HG02678 (cell line): ENCODE results near the gene SH3BP1.
A peak's percentile ranks its signal among the peaks of the same experiment; 100 is the strongest.

Experiments
- ATAC-seq: cut with Tn5 transposase; IDR thresholded peaks from one replicate; pipeline ENCODE4 v1.9.1; 2021; ENCODE audit warnings: mild to moderate bottlenecking, moderate library complexity; ENCODE audit not compliant: unreplicated experiment

SH3BP1 gene

DNA sequence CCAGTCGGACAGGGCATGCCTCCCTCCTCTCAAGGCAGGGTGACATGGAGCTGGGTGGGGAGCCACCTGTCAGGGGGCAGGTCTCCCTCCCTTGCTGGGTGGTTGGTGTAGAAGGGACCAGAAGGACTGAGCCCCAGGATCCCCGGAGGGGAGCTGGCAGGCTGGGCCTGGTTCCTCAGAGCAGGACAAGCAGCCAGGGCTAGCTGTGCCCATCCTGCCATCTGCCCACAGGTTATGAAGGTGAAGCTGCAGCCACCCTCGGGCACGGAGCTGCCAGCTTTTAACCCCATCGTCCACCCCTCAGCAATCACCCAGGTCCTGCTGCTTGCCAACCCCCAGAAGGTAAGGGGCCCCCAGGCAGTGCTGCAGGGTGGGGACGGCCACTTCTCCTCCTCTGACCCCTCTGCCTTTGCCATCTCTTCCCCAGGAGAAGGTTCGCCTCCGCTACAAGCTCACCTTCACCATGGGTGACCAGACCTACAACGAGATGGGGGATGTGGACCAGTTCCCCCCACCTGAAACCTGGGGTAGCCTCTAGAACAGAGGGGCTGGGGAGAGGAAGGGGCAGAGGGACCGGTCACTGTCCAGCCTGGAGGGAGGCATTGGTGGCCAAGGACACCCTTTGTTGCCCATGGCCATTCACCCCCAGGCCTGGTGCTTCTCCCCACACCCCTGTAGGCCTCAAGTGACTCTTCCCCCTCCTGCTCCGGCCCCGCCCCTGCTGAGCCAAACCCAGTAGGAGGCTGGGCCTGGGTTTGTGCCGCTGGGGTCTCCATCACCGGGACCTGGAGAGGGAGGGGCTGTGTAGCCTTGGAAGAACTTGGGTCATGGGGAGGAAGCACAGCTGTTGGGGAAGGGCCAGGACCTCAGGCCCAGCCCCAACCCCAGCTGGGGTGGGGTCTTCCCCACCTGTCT is 7.0 kb upstream of the SH3BP1 start:
- ATAC-seq: no peak

DNA sequence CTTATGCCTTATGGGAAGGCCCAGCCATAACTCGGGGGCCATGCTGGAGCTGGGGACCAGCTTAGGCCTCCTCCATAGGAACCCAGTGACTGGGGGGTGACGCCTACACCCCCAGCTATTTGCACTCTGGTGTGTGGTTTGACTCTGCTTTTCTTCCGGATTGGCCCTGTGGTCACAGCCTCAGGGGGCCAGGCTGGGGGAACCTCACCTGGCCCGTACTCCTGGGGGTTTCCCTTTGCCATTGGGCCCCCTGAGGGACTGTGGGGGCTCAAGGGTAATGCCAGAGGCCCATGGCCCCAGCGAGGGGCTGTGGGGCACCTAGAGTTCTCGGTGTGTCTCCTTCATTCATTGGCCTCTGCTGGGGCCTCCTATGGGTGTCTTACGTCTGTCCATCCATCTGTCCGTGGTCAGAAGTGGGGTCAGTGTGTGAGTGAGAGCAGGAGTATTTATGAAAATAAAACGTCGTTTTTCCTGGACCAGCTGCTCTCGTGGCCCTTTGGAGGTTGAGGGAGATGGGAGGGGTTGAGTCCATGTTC is 6.3 kb upstream of the SH3BP1 start:
- peak; percentile 56 for ATAC-seq

DNA sequence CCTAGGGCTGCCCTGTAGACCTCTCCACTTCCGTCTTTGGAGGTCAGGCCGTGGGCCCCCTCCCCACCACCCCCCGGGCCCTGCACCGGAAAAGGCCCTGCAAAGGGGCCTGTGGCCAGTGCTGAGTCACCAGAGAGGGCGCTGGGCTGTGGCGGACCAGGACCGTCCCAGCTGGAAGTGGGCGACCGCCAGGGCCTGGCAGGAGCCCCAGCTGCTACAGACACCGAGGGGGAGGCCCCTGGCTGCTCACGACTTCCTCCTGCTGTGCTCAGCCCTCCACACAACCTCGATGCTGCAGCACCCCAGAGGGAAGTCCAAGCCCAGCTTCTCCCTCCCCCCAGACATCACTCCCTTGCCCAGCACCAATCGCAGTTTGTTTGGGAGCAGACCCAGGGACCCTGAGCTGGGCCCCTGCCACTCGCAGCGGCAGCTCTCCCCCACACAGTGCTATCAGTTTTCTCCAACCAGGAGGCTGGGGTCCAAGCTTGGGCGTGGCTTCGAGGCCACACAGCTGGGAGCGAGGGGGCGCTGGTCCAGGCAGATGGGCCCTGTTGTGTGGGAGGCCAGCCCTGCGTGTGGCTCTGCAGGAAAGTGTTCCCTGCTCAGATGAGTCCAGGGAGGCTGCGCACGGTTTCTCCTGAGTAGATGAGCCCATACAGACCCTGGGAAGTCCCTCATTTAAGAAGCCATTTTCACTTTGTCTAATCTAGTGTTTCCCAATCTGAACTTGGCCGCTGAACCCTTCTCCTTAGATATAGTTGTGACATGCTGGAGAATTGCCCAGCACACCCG is 5.6 kb upstream of the SH3BP1 start:
- peak; percentile 60 for ATAC-seq

DNA sequence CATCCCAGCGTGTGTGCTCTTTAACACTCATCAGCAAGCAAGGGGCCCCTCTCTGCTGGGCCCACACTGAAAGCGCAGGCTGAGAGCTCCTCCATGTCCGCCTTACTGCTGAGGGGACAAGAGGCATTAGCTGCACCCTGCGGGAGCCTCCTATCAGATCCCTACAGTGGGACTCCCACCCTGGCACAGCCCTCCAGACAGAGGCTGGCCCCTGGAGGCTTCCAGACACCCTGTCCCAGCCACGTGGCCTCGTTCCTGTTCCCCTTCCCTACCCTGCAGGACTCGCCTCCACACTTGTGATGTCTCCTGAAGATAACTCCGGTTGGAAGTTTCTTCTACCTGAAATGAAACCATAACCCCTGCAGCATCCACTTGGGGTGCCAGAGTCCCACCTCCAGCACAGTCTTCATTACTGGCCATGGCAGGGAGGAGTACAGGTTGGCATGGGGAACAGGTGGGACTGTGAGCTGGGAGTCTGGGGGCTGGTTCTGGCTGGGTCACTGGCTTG is 5.0 kb upstream of the SH3BP1 start:
- ATAC-seq: no peak

DNA sequence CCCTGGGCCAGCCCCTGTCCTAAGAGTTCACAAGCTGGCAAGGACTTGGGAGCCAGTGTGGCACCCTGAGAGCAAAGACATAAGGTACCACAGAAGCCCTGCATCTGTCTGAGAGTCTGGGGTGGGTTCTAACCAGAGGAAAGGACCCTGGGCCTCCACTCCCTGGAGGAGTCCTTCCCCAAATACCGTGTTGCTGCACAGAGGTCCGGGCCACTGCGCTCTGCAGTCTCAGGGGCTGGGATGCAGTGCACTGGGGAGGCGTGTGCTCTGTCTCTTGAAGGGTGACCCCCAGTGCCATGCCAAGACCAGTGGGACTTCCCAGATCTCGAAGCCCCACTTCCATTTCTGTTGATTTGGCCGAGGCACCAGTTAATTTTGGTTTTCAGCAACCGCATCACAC is 4.3 kb upstream of the SH3BP1 start:
- no peak for ATAC-seq

DNA sequence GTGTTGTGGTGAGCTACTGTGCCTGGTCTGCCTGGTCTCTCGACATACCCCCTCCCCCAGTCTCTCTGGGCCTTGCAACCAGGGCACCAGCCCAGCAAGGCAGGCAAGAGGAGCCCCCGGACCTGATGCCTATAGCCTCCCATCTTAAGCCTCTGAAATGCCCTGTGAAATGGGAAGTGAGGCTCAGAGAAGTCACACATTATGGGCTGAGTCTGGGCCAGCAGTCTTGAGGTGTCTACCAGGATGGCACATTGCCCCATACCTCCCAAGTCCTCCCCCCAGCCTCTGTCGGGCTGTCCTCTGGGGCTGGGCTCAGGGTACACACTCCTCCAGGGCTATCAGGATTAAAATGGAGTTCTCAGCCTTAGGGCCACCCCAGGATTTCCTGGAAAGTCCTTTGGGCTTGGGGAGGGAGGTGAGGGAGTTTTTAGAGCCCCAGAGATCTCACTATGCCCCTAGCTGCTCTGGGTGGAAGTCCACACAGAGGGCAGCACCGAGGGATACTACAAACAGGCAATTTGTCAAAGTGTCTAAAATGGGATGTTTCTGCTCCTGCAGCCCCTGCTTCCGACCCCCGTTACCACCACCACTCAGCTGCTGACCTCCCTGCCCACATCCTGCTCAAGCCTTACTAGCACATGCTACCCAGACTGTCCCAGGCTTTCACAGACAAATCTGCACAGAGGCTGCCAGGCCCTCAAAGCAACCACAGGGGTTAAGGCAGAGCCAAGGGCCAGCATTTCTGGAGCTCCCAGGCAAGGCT is 3.1 kb upstream of the SH3BP1 start:
- no peak for ATAC-seq

DNA sequence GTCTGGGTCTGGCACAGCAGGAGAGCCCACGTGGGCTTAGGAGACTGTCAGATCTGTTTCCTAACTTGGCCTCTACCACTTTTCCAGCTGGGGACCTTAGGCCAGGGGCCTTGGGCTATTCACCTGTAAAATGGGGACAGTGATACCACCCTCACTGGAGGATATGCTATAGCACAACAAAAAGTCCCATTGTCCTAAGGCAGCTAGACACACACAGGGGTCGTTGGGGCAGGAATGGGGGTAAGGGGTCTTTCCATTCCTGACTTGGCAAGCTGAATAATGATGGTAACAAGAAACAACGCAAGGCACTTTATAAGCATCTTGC is 2.6 kb upstream of the SH3BP1 start:
- no peak for ATAC-seq

DNA sequence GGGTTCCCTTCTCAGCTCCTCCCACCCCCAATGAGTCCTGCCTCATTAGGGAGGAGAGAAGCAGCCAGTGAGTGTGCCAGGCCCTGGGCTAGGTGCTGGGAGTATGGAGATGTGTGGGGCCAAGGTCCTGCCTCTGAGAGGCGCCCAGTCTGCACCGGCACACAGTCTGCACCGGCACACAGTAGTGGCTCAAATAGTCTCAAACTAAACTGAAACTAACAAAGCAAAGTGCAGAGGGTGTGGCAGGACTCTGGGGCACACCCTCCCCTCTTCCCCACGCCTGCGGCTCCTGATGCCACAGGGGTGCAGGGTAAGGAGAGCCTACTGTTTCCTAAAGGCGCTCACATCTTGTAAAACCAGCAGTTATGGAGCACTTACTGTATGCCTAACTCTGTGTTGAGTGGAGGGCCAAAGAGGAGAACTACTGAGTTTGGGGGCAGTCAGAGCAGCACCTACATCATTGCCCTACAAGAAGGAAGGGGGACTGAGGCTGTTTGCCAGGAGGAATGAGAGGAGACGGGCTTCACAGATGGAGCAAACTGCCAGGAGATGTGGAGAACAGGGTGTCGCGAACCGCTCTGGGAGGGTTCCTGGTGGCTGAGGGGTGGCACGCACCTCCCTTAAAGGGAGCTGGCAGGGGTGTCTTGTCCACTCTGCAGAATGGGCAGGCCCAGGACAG is 939 bp upstream of the SH3BP1 start:
- ATAC-seq: no peak

DNA sequence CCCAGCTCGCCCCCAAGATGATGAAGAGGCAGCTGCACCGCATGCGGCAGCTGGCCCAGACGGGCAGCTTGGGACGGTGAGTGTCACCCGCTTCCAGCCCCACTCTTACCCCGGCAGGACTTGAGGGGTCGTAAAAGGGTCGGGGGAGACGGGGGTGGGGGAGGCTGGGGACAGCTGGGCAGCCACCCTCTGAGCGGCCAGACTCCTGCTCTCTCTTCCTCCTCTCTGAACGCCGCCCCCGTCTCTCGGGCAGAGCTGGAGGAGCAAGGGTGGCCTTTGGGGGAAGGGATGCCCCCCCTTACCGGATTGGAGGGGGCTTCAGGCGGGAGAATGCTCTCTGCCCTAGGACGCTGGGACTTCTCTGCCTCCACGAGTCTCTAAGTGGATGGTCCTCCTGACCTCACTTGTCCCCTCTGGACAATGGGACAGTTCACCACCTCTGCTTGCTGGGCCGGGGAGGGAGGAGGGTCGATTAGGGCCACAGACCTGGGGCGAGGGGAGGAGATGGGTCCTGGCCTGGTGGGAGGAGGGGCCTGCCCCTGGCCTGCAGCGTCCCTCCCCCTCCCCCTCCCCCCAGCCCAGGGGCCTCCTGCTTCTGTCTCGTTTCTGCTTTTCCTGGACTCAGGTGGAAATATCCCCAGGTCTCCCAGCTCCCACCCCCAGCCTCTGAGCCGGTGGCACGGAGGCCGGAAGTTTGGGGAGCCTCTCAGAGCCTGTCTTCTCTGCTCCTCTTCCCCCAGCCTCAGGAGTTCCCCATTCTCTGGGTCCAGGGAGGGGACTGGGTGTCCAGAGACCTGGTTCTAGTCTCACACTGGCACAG is 512 bp downstream of the SH3BP1 start:
- ATAC-seq: no peak

DNA sequence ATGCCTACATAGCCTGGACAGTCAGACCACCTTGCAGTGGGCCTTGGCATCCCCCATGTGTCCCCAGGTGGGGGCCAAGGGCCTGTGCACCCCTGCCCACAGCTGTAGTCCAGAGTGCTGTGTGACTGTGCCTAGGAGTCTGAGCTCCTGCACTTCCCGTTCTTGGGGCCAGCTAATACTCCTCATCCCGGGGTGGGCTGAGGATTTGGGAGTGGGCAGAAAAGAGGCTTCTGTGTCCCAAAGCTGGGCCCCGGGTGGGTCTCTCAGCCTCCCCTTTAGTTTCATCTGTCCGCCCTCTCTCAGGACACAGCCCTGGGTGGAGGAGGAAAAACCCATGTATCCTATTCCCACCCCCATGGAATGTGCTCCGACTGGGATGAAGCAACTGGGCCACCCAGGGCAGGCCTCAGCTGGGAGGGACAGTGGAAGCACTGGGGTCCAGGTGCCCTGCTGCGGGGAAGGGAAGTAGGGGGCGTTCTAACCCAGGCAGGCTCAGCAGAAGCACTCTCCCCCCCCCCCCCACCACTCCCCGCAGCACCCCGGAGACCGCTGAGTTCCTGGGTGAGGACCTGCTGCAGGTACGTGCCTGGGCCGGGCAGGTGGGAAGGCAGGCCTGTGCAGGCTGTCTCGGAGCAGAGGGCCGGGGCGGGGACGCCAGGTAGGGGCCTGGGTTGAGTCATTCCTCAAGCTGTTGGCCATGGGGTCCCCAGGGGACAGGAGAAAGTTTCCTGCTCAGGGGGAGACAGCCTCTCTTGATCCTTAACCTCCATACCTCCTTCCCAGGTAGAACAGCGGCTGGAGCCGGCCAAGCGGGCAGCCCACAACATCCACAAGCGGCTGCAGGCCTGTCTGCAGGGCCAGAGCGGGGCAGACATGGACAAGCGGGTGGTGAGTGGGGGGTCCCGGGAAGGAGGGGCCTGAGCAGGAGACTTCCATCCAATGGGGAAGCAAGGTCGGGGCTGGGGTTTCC is 1.4 kb downstream of the SH3BP1 start:
- no peak for ATAC-seq

DNA sequence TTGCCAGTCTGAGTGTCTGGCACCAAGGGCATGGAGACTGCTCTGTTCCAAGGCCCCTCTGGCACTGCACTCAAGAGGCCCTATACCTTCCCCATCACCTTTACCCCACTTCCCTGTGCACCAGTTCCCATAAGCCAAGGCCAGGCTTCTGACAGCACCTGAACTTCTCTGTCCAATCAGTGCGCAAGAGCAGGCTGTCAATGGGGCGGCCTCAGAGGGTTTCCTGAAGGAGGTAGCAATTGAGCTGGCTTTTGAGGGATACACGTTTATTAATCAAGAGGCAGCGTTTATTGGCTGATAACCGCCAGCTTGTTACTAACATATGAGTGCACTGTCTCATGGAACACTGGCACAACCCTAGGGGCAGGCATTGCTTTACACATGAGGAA is 2.1 kb downstream of the SH3BP1 start:
- no peak for ATAC-seq

DNA sequence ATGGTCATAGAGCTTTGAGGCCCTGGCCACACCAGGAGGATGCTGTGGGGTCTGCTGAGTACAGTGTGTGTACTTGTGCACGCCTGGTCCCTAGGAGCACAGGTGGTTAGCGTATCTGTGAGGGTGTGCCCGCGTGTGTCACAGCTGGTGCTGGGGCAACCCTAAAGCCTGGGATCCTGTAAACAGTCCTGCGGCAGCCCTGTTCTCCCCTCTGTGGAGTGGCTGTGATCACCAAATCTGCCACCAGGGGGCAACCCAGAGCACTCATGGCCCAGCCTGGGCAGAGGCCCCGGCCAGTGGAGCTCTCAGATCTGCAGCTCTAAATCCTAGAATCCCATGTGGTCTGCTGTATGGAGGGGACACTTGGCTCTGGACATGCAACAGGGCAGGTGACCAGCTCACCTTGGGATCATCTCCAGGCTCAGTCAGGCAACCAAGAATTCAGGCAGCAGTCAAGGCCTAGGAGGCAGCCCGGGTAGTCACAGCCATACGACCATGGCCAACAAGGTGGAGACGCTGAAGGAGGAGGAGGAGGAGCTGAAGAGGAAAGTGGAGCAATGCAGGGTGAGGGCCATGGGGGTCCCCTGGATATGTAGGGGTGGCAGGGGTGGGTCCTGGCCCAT is 3.9 kb downstream of the SH3BP1 start:
- ATAC-seq: no peak

DNA sequence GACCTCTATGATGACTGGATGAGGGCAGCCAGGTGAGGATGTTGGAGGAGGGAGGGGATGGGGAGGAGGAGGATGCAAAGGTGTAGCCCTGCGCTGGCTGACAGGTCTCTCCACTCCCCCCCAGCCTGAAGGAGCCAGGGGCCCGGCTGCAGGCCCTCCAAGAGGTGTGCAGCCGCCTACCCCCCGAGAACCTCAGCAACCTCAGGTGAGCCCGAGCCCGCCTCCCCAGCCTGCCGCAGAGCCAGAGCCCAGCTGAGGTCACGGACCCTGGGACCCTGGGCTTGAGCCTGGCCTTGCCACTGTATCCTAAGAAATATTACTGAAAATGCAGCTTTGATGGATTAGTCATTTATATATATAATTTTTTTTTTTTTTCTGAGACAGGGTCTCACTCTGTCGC is 7.8 kb downstream of the SH3BP1 start:
- no peak for ATAC-seq

DNA sequence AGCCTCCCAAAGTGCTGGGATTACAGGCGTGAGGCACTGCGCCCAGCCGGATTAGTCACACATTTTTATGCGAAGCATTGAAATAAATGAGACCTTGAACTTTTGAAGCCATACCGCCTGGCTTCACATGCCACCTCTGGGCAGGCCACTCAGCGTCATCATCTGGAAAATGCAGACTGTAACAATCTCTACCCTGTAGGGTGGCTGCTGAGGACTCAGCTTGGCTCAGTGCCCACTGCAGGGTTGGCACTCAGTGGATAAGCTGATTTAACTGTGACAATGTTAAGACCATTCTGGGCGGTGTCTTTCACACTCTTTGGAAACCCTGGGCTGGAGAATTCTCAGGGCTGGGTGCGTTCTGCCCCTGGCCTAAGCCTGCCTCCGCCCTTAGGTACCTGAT is 8.5 kb downstream of the SH3BP1 start:
- no peak for ATAC-seq

DNA sequence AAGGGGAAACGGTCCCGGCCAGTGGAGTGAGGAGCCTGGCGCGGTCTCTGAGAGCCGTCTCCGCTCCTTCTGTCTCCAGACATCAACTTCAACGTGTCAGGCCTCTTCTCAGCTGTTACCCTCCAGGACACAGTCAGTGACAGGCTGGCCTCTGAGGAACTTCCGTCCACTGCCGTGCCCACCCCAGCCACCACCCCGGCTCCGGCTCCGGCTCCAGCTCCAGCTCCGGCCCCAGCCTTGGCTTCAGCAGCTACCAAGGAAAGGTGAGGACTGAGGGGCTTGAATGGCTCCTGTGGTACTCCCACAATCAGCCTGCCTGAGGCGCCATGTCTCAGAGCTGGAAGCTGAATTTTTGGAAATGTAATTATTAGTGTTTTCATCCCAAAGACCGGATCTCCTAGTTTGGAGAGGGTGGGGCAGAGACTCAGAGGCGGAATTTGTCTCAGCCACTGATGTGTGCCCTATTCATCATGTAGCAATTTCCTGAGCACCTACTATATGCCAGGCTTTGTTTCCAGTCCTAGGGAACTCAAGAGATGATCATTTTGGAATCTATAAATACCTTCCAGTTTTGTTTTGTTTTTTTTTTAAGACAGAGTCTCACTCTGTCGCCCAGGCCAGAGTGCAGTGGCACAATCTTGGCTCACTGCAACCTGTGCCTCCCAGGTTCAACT is 11.1 kb downstream of the SH3BP1 start:
- no peak for ATAC-seq

DNA sequence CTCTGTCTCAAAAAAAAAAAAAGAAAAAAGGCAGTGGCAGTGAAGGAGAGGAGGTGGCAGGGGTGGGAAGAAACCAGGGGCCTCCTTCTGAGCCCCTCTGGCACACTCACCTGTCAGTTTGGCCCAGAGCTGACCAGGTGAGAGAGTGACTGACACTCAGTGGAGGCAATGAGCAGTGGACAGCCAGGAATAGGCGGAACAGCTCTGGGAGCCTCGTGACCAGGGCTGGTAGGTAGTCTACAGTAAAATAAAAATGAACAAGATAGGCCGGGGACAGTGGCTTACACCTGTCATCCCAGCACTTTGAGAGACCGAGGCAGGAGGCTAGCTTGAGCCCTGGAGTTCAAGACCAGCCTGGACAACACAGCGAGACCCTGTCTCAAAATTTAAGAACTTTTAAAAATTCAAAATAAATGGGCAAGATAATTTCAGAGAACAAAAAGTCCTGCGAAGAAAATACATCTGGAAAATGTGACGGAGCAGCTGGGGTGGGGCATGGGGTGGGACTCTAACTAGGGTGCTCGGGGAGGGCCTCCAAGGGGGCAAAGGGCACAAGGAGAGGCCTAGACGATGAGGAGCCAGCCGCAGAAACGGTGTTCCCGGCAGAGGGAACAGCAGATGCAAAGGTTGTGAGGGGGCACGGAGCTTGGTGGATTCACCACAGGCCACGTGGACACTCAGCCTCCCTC is 15.2 kb downstream of the SH3BP1 start:
- ATAC-seq: no peak

DNA sequence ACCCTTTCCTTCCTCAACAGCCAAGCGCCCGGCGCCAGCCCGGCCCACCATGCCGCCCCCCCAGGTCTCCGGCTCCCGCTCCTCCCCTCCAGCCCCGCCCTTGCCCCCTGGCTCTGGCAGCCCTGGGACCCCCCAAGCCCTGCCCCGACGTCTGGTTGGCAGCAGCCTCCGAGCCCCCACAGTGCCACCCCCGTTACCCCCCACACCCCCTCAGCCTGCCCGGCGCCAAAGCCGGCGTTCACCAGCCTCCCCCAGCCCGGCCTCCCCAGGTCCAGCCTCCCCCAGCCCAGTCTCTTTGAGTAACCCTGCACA is 15.7 kb downstream of the SH3BP1 start:
- no peak for ATAC-seq
